NB4 (cell line): ENCODE data around the gene PRDX2.

Source experiments
- MAX ChIP-seq: IDR thresholded peaks from 2 replicates; pipeline ENCODE4 v1.6.1; 2011; ENCODE audit warnings: low read depth, low read length
- POLR2A ChIP-seq: IDR thresholded peaks from 2 replicates; pipeline ENCODE4 v1.6.1; 2011; ENCODE audit warnings: mild to moderate bottlenecking; ENCODE audit not compliant: insufficient read length; ENCODE audit errors: extremely low read depth
- TF ChIP-seq, protein P1 (sequence below): IDR thresholded peaks from one replicate; pipeline ENCODE4 v1.5.1; 2012; ENCODE audit warnings: low read depth, low read length

DNA sequence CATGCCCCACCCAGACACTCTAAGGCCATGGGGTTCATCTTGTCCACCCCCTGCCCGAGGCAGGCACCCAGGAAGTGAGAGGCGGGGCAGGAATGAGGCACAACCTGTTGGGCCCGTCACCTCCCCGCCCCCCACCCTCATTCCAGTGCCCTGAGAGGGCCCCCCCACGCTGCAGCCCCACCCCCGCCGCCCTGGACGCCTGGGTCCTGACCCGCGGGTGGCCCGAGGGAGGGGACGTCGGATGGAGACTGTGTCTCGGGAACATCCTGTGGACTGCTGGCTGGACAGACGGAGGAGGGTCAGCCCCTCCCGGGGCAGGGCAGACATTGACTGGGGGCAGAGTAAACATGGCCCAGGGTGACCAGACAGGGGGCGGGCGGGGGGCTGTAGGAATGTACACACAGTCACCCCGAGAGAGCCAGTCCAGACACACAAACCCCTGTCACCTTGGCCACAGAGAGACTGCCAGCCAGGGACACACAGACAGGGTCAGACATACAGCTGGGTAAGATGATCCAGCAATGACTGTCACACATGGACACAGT, 17.7 kb downstream of the PRDX2 start:
- TF ChIP-seq, protein P1, sequence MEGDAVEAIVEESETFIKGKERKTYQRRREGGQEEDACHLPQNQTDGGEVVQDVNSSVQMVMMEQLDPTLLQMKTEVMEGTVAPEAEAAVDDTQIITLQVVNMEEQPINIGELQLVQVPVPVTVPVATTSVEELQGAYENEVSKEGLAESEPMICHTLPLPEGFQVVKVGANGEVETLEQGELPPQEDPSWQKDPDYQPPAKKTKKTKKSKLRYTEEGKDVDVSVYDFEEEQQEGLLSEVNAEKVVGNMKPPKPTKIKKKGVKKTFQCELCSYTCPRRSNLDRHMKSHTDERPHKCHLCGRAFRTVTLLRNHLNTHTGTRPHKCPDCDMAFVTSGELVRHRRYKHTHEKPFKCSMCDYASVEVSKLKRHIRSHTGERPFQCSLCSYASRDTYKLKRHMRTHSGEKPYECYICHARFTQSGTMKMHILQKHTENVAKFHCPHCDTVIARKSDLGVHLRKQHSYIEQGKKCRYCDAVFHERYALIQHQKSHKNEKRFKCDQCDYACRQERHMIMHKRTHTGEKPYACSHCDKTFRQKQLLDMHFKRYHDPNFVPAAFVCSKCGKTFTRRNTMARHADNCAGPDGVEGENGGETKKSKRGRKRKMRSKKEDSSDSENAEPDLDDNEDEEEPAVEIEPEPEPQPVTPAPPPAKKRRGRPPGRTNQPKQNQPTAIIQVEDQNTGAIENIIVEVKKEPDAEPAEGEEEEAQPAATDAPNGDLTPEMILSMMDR = no peak
- TF ChIP-seq POLR2A = no peak
- TF ChIP-seq MAX = no peak
